NCI-H510A (cell line): ENCODE data around the gene ESYT1.

Source experiments
- DNase-seq: peaks from one replicate; lab custom pipeline; 2025; lab: John Stamatoyannopoulos, UW

Gene ESYT1

DNA sequence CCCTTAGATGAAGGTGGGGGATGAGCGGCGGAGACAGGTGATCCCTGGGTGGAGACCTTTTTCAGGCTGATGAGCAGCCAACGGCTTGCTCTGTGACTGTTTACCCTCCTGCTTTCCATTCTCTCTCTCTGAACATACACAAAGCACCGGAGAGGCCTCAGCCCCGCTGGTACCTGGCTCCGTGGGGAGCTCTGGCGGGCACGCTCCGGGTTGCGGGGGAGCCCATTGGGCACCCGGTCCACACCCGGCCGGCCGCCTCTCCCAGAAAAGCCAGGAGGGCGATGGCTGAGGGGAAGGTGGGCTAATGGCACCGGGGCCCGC lies 60.7 kb downstream of the ESYT1 start:
- DNase-seq, result no peak

DNA sequence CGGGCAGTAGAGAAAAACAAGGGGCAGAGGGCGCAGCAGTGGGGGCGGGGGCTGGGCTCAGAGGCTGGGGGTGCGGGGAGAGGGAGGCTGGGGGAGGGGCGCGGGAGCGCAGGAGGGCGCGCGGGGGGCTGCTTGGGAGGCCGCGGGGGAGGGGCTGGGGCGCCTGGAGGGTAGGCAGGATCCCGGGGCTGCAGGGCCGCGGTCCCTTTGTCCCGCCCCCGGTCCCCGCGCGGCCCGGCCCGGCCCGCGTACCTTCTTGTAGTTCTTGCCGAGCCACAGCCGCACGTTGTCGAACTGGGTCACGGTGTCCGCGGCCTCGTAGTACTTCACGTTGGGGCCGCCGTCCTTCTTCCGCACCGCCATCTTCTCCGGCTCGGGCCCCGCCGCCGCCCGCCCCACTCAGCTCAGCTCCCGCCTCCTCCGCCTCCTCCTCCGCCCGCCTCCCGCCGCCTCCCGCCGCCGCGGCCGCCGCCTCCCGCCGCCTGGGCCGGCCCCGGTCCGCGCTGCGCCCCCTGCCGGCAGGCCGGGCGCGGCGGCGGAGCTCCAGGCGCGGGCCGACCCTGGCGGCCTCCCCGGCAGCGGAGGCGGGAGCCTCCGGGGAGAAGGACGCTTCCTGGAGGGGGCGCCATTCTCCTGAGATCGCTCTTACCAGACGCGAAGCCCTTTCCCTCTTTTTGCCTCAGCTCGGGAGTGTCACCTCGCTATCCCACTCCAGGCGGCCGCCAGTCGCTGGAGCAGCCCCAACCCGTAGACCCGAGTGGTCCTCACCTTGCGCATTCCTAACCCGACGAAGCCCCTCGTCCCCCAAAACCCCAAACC lies 61.2 kb downstream of the ESYT1 start, which contains the start of gene SMARCC2:
TSS of gene SMARCC2 (minus strand) at position 385 of the 819 bp plus-strand sequence. CDS start at position 363, 22 bp downstream.
- peak; percentile 90 for DNase-seq

DNA sequence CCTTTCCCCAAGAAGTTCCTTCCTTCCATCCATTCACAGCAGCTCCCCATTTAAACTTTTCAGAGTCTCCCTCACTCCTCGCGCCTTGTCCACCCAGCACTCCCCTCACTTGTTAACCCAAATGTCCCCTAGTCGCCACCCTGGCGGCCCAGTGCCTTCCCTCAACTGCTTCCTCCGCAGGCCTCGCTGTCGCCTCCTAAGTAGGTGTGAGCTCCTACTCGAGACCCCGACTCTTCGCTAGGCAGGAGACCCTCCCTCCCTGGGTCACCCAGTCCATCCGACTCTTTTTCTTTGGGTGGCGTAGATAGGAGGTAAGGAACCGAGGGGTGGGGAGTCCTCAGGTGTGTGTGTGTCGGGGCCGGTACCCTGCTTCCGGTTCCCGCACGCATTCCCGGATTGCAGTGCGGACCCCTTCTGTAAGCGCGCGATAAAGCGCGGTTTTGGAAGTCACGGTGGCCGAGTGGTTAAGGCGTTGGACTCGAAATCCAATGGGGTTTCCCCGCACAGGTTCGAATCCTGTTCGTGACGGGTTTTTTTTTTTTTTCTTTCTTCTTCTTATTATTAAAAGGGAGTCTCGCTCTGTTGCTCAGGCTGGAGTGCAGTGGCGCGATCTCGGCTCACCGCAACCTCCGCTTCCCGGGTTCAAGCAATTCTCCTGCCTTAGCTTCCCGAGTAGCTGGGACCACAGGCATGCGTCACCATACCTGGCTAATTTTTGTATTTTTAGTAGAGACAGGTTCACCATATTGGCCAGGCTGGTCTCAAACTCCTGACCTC lies 62.0 kb downstream of the ESYT1 start:
- DNase-seq, result peak; percentile 76

DNA sequence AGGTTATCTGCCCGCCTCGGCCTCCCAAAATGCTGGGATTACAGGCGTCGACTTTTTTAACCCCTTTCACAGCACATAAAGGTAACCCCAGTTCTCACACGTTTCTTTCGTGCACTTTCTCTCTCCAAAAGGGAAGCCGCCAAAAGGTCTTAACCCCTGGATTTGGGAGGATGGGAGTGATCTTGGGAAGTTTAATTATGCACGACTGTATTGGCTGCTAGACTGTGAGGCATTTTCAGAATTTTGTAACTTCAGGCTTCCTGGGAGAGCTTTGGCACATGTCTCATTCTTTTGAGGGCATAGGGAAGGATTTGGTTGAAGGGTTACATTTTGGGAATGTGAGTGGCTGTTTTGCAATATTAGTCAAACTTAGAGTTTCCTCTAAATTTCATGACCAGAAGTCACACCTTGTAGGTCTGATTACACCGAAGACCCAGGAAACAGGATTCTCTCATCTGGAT lies 62.7 kb downstream of the ESYT1 start:
- DNase-seq, result no peak

DNA sequence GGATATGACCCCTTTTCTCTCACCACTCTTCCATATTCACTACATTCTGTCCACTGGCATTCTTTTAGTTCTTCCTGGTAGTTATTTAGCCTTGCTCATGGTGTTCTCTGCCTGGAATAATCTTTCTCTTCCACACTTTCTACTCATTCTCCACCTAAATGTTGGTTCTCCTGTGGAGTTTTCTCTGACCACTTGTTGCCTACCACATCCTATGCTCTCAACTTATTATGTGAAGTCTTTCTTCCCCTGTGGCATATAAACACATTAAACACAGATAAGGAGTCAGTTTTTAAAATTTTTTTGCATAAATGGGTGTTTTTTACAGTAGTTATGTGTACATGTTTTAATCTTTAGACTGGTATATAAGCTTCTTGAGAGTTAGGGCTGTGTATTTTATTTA lies 64.5 kb downstream of the ESYT1 start:
- DNase-seq, result no peak

DNA sequence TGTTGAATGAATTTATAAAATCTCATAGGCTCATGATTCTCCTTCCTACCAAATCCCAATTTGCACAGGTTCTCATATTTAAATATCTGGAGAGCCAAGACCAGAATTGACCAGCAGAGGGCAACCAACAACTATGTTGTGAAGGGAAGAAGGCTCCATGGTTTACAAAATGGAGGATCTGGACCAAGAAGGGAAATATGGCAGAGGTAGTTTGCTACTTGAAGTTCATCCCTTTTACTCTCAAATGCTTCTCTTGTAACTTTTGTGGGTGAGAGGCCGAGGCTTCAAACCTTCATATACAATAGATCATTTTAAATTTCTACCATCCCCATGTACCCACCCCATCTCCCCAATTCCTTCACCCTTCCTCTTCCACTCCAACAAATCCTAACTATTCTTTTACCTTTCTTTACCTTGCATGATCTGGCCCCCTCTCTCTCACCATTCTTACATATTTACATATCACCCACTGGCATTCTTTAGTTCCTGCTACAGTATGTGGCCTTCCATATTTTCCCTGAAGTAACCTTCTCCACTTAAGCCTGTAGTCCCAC lies 65.0 kb downstream of the ESYT1 start:
- DNase-seq, result peak; percentile 71
